HEK293 (cell line): Measurements from ENCODE around the gene PLSCR1.

ENCODE experiments used
- CTCF ChIA-PET: fragments of 350-600 bp; formaldehyde crosslinking; extraction: SDS; loops from one replicate; lab custom pipeline; 2021; ENCODE audit warnings: antibody characterized with exemption; lab: Yijun Ruan, JAX
- POLR2A ChIA-PET: fragments of 300-600 bp; formaldehyde crosslinking; extraction: SDS; loops from one replicate; lab custom pipeline; 2020; ENCODE audit warnings: antibody characterized with exemption, inconsistent platforms; lab: Yijun Ruan, JAX
- H3K27ac ChIP-seq: fragments of 200-500 bp; sonication (Bioruptor generic); 2 replicates; pipeline ENCODE4 v1.5.1; 2014; ENCODE audit warnings: low read depth, low read length, control low read depth, inconsistent platforms; ENCODE audit errors: extremely low read depth
- H3K36me3 ChIP-seq, 2 experiments: fragments of 200-500 bp in 1 of 2; sonication (Bioruptor generic) in 1 of 2; 1 replicate in 1 of 2; 2 replicates in 1 of 2; pipeline ENCODE4 v1.5.1; 2014 to 2017; ENCODE audit warnings: inconsistent platforms in 2 of 2, low read length in 2 of 2; ENCODE audit not compliant: control insufficient read depth in 2 of 2, insufficient read depth in 1 of 2
- H3K4me1 ChIP-seq: fragments of 200-500 bp; sonication (Bioruptor generic); 2 replicates; pipeline ENCODE4 v1.5.1; 2014; ENCODE audit warnings: mild to moderate bottlenecking, low read length, inconsistent platforms; ENCODE audit not compliant: control insufficient read depth, insufficient read depth
- H3K4me3 ChIP-seq: 2 replicates; pipeline ENCODE4 v1.5.1; 2011; ENCODE audit warnings: low read depth, mild to moderate bottlenecking, control low read depth, low read length, moderate library complexity
- H3K9me3 ChIP-seq: fragments of 200-500 bp; sonication (Bioruptor generic); 2 replicates; pipeline ENCODE4 v1.5.1; 2014; ENCODE audit warnings: low read depth, low read length, inconsistent platforms; ENCODE audit not compliant: control insufficient read depth, insufficient read depth
- PBX3 ChIP-seq: sonication (generic); formaldehyde crosslinking; IDR thresholded peaks from 2 replicates; pipeline ENCODE4 v1.8.1; 2022; ENCODE audit warnings: mild to moderate bottlenecking, moderate library complexity, missing genetic modification reagents
- PRDM2 ChIP-seq: fragments of 450-650 bp; formaldehyde crosslinking; IDR thresholded peaks from 2 replicates; pipeline ENCODE4 v1.5.1; 2016; ENCODE audit warnings: missing biosample characterization, missing genetic modification characterization, borderline replicate concordance
- PRDM6 ChIP-seq: fragments of 450-650 bp; formaldehyde crosslinking; IDR thresholded peaks from 2 replicates; pipeline ENCODE4 v1.5.1; 2017; ENCODE audit warnings: missing biosample characterization, missing genetic modification characterization
- RBAK ChIP-seq: fragments of 450-650 bp; formaldehyde crosslinking; IDR thresholded peaks from 2 replicates; pipeline ENCODE4 v1.5.1; 2016; ENCODE audit warnings: missing biosample characterization, missing genetic modification characterization
- REPIN1 ChIP-seq: fragments of 450-650 bp; formaldehyde crosslinking; IDR thresholded peaks from 2 replicates; pipeline ENCODE4 v1.5.1; 2017; ENCODE audit warnings: missing biosample characterization, missing genetic modification characterization, low read depth
- ZEB2 ChIP-seq: fragments of 450-650 bp; formaldehyde crosslinking; IDR thresholded peaks from 2 replicates; pipeline ENCODE4 v1.5.1; 2016; ENCODE audit warnings: missing biosample characterization, missing genetic modification characterization
- ZFHX2 ChIP-seq: fragments of 450-650 bp; formaldehyde crosslinking; conservative IDR thresholded peaks from 2 replicates; pipeline ENCODE4 v1.5.1; 2016; ENCODE audit warnings: missing biosample characterization, missing genetic modification characterization
- ZFP37 ChIP-seq: fragments of 450-650 bp; formaldehyde crosslinking; IDR thresholded peaks from 2 replicates; pipeline ENCODE4 v1.5.1; 2016; ENCODE audit warnings: missing biosample characterization, missing genetic modification characterization
- ZFP41 ChIP-seq: fragments of 450-650 bp; formaldehyde crosslinking; IDR thresholded peaks from 2 replicates; pipeline ENCODE4 v1.5.1; 2016; ENCODE audit warnings: missing biosample characterization, missing genetic modification characterization, borderline replicate concordance
- ZNF223 ChIP-seq: fragments of 450-650 bp; formaldehyde crosslinking; IDR thresholded peaks from 2 replicates; pipeline ENCODE4 v1.5.1; 2016; ENCODE audit warnings: missing biosample characterization, missing genetic modification characterization
- ZNF394 ChIP-seq: fragments of 450-650 bp; formaldehyde crosslinking; IDR thresholded peaks from 2 replicates; pipeline ENCODE4 v1.5.1; 2016; ENCODE audit warnings: missing biosample characterization, missing genetic modification characterization, mild to moderate bottlenecking, moderate library complexity, borderline replicate concordance
- ZNF549 ChIP-seq: fragments of 450-650 bp; IDR thresholded peaks from 2 replicates; pipeline ENCODE4 v1.5.1; 2018; ENCODE audit warnings: missing biosample characterization, missing genetic modification characterization, mild to moderate bottlenecking, inconsistent platforms, moderate library complexity
- ZNF701 ChIP-seq: fragments of 450-650 bp; formaldehyde crosslinking; IDR thresholded peaks from 2 replicates; pipeline ENCODE4 v1.5.1; 2016; ENCODE audit warnings: missing biosample characterization, missing genetic modification characterization
- ZNF747 ChIP-seq: fragments of 450-650 bp; formaldehyde crosslinking; IDR thresholded peaks from 2 replicates; pipeline ENCODE4 v1.5.1; 2016; ENCODE audit warnings: missing biosample characterization, missing genetic modification characterization
- ZNF777 ChIP-seq: fragments of 450-650 bp; formaldehyde crosslinking; IDR thresholded peaks from 2 replicates; pipeline ENCODE4 v1.5.1; 2017; ENCODE audit warnings: missing biosample characterization, missing genetic modification characterization, borderline replicate concordance
- ZSCAN18 ChIP-seq: fragments of 450-650 bp; formaldehyde crosslinking; IDR thresholded peaks from 2 replicates; pipeline ENCODE4 v1.5.1; 2016; ENCODE audit warnings: missing biosample characterization, missing genetic modification characterization
- TF ChIP-seq, protein P1 (sequence below): fragments of 450-650 bp; formaldehyde crosslinking; IDR thresholded peaks from 2 replicates; pipeline ENCODE4 v1.5.1; 2016; ENCODE audit warnings: missing biosample characterization, missing genetic modification characterization

The PLSCR1 gene

DNA sequence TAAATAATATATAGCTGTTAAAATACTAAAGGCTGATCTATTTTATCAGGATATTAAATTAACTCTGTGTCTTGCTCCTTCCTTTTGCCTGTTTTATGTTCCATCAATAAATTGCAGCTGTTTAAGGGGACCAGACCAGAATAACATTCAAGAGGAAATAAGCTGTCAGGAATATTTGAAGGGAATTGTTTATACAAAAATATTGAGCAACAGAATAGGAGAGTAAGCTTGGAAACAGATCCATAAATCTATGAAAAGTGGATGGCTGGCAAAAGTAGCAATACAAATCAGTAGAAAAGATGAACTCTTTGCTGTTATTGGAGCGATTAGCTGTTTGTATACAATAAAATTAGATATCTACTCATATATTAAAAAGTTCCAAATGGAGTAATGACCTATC is 38.9 kb downstream of the PLSCR1 start (continued):
- TF ChIP-seq PRDM2 (tag by site-specific recombination), result no peak

DNA sequence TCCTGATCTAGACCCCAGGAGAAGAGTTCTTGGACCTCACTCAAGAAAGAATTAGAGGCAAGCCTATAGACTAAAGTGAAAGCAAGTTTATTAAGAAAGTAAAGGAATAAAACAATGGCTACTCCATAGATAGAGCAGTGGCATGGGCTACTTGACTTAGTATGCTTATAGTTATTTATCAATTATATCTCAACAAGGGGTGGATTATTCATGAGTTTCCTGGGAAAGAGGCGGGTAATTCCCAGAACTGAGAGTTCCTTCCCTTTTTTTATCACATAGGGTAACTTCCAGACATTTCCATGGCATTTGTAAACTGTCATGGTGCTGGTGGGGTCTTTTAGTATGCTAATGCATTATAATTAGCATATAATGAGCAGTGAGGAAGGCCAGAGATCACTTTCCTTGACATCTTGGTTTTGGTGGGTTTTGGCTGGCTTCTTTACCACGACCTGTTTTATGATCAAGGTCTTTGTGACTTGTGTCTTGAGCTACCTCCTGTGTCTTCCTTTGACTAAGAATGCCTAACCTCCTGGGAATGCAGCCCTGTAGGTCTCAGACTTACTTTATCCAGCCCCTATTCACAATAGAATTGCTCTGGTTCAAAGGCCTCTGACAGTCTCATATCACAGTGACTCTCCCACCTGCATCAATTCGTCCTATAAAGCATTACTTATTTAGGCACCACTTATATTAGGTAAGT is 39.8 kb downstream of the PLSCR1 start:
- H3K36me3 ChIP-seq, result no peaks in the 10 kb centered on the region
- ChIA-PET CTCF (interaction anchor here (0.6 to 0.7 kb wide), 3 partner anchors 11 to 65 kb away, joined by 3 to 4 read pairs (median 3); no protein-coding TSS in a partner anchor), POLR2A (no interaction called here)
- no peaks in the 10 kb centered on the region for H3K9me3 ChIP-seq
- no peak overlapping the region for H3K27ac ChIP-seq
- H3K4me1 ChIP-seq, result no peaks in the 10 kb centered on the region
- no peak overlapping the region for H3K4me3 ChIP-seq
- TF ChIP-seq PBX3 (no peak), ZNF549 (tag by site-specific recombination) (no peak), ZEB2 (no peak), ZNF701 (tag by site-specific recombination) (no peak), ZNF394 (tag by site-specific recombination) (no peak)

DNA sequence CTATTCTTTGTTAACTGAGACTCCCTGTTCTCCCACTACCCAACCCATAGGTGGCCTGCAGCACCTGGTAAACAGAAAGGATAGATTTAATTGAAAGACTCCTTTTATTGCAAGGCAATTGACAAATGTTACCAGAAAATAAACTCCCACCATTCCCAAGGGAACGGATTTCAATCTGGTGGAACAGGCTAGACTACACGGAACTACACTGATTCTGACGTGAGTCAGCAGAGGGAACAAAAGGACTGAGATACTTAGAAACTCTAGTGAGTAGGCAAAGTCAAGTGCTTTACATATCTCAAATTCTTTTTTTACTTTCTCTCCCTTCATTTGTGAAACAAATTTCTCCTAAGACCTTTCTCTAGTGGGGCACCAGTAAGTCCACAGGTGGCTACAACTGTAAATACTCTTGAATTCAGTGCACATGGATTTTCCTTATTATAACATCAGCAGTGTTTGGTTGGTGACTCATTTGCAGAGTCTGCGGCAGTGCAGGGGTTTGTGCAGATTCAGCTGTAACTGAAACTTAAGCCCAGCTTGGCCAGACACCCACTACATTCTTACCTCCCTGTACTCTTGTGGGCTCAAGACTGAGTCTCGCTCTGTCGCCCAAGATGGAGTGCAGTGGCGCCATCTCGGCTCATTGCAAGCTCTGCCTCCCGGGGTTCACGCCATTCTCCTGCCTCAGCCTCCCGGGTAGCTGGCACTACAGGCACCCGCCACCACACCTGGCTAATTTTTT is 40.8 kb downstream of the PLSCR1 start:
- no peak overlapping the region for H3K4me3 ChIP-seq
- ChIA-PET CTCF (interaction anchor here (0.6 kb wide), 1 partner anchor 74 kb away, joined by 5 read pairs; no protein-coding TSS in a partner anchor), POLR2A (no interaction called here)
- H3K36me3 ChIP-seq, result no peaks in the 10 kb centered on the region
- no peaks in the 10 kb centered on the region for H3K4me1 ChIP-seq
- H3K27ac ChIP-seq, result no peak overlapping the region
- H3K9me3 ChIP-seq, result no peaks in the 10 kb centered on the region
- TF ChIP-seq REPIN1 (tag by site-specific recombination), result no peak
- TF ChIP-seq, protein P1, sequence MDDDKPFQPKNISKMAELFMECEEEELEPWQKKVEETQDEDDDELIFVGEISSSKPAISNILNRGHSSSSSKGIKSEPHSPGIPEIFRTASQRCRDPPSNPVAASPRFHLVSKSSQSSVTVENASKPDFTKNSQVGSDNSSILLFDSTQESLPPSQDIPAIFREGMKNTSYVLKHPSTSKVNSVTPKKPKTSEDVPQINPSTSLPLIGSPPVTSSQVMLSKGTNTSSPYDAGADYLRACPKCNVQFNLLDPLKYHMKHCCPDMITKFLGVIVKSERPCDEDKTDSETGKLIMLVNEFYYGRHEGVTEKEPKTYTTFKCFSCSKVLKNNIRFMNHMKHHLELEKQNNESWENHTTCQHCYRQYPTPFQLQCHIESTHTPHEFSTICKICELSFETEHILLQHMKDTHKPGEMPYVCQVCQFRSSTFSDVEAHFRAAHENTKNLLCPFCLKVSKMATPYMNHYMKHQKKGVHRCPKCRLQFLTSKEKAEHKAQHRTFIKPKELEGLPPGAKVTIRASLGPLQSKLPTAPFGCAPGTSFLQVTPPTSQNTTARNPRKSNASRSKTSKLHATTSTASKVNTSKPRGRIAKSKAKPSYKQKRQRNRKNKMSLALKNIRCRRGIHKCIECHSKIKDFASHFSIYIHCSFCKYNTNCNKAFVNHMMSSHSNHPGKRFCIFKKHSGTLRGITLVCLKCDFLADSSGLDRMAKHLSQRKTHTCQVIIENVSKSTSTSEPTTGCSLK, result no peak
- no peak for TF ChIP-seq ZNF223 (tag by site-specific recombination)
- no peak for TF ChIP-seq PRDM6
- no peak for TF ChIP-seq RBAK (tag by site-specific recombination)
- no peak for TF ChIP-seq ZNF747
- TF ChIP-seq ZSCAN18 (tag by site-specific recombination), result no peak
- TF ChIP-seq ZFHX2 (tag by site-specific recombination), result no peak
- TF ChIP-seq ZNF777 (tag by site-specific recombination), result no peak
- TF ChIP-seq ZFP37, result no peak
- no peak for TF ChIP-seq ZFP41 (tag by site-specific recombination)
